Measurements from ENCODE around the gene ST6GALNAC1. TPM values are rescaled to one million over a fixed set of nuclear protein-coding genes. Genes with fewer than 3 reads are reported as not detected.

Gene ST6GALNAC1
- total and polyA plus RNA-seq, 2 of the 8 experiments (the other 6 are each of a cell fraction or from before 2014, with no cell fraction given) = not detected

DNA sequence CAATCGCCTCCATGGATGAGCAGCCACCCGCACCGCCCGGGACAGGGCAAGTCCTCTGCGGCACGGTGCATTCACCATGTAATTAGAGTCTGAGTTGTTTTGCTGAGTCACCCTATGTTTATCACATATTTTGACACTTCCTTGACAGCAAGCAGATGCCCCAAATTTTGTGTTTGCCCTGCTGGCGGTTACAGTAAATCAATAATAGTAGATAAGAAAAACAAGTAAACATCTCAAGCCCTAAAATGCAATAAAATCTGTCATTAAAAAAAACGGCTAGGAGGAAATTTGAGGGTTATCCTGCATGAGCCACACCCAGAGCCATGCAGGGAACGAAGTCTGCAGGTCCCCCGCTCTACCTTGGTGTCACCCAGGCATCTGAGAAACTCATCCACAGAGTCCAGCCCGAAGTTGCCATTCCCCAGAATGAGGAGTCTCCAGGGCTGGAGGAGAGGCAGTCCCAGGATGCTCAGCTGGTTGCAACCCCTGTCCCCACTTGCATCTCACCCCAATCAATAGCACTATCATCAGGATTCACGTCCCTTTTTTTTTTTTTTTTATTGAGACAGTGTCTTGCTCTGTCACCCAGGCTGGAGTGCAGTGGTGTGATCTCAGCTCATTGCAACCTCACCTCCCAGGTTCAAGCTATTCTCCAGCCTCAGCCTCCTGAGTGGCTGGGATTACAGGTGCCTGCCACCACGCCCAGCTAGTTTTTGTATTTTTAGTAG, 16.5 kb upstream of the ST6GALNAC1 start (continued):
- TF ChIP-seq E2F6 (IDR thresholded peaks at IDR 0.05) (no peak), TEAD4 (IDR thresholded peaks at IDR 0.05; ENCODE audit: low read depth, low read length) (no peak), PHF8 (conservative IDR thresholded peaks at IDR 0.05; ENCODE audit: low read depth, low read length) (no peak), RXRA (IDR thresholded peaks at IDR 0.05; ENCODE audit: insufficient read depth, low read depth, low read length) (no peak)
- TF ChIP-seq, protein P1, sequence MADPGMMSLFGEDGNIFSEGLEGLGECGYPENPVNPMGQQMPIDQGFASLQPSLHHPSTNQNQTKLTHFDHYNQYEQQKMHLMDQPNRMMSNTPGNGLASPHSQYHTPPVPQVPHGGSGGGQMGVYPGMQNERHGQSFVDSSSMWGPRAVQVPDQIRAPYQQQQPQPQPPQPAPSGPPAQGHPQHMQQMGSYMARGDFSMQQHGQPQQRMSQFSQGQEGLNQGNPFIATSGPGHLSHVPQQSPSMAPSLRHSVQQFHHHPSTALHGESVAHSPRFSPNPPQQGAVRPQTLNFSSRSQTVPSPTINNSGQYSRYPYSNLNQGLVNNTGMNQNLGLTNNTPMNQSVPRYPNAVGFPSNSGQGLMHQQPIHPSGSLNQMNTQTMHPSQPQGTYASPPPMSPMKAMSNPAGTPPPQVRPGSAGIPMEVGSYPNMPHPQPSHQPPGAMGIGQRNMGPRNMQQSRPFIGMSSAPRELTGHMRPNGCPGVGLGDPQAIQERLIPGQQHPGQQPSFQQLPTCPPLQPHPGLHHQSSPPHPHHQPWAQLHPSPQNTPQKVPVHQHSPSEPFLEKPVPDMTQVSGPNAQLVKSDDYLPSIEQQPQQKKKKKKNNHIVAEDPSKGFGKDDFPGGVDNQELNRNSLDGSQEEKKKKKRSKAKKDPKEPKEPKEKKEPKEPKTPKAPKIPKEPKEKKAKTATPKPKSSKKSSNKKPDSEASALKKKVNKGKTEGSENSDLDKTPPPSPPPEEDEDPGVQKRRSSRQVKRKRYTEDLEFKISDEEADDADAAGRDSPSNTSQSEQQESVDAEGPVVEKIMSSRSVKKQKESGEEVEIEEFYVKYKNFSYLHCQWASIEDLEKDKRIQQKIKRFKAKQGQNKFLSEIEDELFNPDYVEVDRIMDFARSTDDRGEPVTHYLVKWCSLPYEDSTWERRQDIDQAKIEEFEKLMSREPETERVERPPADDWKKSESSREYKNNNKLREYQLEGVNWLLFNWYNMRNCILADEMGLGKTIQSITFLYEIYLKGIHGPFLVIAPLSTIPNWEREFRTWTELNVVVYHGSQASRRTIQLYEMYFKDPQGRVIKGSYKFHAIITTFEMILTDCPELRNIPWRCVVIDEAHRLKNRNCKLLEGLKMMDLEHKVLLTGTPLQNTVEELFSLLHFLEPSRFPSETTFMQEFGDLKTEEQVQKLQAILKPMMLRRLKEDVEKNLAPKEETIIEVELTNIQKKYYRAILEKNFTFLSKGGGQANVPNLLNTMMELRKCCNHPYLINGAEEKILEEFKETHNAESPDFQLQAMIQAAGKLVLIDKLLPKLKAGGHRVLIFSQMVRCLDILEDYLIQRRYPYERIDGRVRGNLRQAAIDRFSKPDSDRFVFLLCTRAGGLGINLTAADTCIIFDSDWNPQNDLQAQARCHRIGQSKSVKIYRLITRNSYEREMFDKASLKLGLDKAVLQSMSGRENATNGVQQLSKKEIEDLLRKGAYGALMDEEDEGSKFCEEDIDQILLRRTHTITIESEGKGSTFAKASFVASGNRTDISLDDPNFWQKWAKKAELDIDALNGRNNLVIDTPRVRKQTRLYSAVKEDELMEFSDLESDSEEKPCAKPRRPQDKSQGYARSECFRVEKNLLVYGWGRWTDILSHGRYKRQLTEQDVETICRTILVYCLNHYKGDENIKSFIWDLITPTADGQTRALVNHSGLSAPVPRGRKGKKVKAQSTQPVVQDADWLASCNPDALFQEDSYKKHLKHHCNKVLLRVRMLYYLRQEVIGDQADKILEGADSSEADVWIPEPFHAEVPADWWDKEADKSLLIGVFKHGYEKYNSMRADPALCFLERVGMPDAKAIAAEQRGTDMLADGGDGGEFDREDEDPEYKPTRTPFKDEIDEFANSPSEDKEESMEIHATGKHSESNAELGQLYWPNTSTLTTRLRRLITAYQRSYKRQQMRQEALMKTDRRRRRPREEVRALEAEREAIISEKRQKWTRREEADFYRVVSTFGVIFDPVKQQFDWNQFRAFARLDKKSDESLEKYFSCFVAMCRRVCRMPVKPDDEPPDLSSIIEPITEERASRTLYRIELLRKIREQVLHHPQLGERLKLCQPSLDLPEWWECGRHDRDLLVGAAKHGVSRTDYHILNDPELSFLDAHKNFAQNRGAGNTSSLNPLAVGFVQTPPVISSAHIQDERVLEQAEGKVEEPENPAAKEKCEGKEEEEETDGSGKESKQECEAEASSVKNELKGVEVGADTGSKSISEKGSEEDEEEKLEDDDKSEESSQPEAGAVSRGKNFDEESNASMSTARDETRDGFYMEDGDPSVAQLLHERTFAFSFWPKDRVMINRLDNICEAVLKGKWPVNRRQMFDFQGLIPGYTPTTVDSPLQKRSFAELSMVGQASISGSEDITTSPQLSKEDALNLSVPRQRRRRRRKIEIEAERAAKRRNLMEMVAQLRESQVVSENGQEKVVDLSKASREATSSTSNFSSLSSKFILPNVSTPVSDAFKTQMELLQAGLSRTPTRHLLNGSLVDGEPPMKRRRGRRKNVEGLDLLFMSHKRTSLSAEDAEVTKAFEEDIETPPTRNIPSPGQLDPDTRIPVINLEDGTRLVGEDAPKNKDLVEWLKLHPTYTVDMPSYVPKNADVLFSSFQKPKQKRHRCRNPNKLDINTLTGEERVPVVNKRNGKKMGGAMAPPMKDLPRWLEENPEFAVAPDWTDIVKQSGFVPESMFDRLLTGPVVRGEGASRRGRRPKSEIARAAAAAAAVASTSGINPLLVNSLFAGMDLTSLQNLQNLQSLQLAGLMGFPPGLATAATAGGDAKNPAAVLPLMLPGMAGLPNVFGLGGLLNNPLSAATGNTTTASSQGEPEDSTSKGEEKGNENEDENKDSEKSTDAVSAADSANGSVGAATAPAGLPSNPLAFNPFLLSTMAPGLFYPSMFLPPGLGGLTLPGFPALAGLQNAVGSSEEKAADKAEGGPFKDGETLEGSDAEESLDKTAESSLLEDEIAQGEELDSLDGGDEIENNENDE (IDR thresholded peaks at IDR 0.05; ENCODE audit: insufficient replicate concordance, low read length) = no peak
